ENCODE results near the gene BCL2L12.
A peak's percentile ranks its signal among the peaks of the same experiment; 100 is the strongest.

BCL2L12 gene

GRCh38 chr19:49642492-49643035, 23.2 kb upstream of the BCL2L12 start:
- in situ Hi-C loops (cut with HindIII; ENCODE audit: low sequenced_read_pairs), result loop anchor here (10.0 kb wide), 1 partner anchor 128 kb away; the partner anchor contains the start of gene FCGRT
- no peak for DNase-seq (ENCODE audit: low read depth)
- H3K4me3 ChIP-seq (ENCODE audit: low read depth, low read length), result peak overlapping the region; percentile 100
- no peak for TF ChIP-seq CTCF (IDR thresholded peaks at IDR 0.05; ENCODE audit: low read depth, low read length, missing control alignments)

DNA sequence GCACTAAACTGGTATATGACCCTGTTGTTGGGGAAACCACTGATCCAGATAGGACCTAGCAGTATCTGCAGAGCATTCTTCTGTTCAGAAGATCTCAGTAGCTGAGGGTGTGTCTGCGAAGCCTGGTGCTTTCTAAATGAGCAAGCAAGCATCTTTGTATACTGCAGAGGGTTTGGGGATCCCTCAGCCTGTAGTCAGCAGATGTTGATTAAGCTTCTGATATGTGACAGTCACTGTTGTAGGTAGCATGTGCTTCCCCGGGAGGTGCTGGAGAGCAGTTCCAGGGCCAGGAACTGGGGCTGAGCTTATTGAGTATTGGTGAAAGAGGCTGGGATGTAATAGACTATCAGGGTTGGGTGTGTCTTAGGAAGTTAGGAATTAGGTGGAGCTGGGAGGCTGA, 22.3 kb upstream of the BCL2L12 start:
- TF ChIP-seq CTCF (IDR thresholded peaks at IDR 0.05; ENCODE audit: low read depth, low read length, missing control alignments), result no peak
- H3K4me3 ChIP-seq (ENCODE audit: low read depth, low read length), result peak overlapping the region; percentile 100
- no peak for DNase-seq (ENCODE audit: low read depth)
- in situ Hi-C loops (cut with HindIII; ENCODE audit: low sequenced_read_pairs), result loop anchor here (10.0 kb wide), 1 partner anchor 129 kb away; the partner anchor contains the start of gene FCGRT

DNA sequence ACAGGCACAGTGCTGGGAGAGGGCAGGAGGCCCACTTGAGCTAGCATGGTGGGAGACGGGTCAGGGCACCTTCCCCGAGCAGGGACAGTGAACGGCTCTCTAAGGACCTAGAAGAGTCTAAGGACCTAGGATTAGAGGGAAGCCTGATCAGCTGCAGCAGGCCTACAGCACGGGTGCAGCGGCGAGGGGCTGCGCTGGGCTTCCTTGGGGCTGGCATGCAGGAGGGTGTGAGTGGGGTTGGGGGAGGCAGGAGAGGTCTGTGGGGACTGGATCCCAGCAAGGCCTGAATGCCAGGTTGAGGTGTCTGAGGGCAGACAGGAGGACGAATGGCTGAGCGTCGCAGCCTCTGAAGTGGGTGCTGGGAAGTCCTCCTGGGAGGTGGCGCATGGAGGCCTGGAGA, 20.1 kb upstream of the BCL2L12 start:
- DNase-seq (ENCODE audit: low read depth), result no peak
- H3K4me3 ChIP-seq (ENCODE audit: low read depth, low read length), result no peak overlapping the region
- no peak for TF ChIP-seq CTCF (IDR thresholded peaks at IDR 0.05; ENCODE audit: low read depth, low read length, missing control alignments)
- in situ Hi-C loops (cut with HindIII; ENCODE audit: low sequenced_read_pairs), result loop anchor here (10.0 kb wide), 1 partner anchor 131 kb away; the partner anchor contains the start of gene FCGRT

GRCh38 chr19:49645995-49646394, 19.7 kb upstream of the BCL2L12 start:
- no peak for TF ChIP-seq CTCF (IDR thresholded peaks at IDR 0.05; ENCODE audit: low read depth, low read length, missing control alignments)
- in situ Hi-C loops (cut with HindIII; ENCODE audit: low sequenced_read_pairs), result loop anchor here (10.0 kb wide), 1 partner anchor 131 kb away; the partner anchor contains the start of gene FCGRT
- no peak overlapping the region for H3K4me3 ChIP-seq (ENCODE audit: low read depth, low read length)
- no peak for DNase-seq (ENCODE audit: low read depth)

DNA sequence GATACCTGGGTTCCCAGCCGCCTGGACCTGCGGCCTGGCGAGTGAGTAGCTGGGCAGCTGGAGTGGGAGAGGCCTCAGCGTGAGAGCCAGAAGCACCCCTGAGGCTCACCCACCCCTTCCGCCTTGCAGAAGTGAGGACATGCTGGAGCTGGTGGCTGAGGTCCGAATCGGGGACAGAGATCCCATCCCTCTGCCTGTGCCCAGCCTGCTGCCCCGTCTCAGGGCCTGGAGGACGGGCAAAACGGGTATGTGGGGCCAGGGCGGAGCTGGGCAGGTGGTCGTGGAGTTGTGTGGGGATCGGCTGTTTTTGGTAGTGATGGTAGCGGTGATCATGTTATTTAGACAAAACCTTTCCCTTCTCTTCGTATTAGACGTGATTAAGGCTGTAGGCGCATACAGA, 19.1 kb upstream of the BCL2L12 start:
- no peak for TF ChIP-seq CTCF (IDR thresholded peaks at IDR 0.05; ENCODE audit: low read depth, low read length, missing control alignments)
- in situ Hi-C loops (cut with HindIII; ENCODE audit: low sequenced_read_pairs), result loop anchor here (10.0 kb wide), 1 partner anchor 132 kb away; the partner anchor contains the start of gene FCGRT
- no peak overlapping the region for H3K4me3 ChIP-seq (ENCODE audit: low read depth, low read length)
- no peak for DNase-seq (ENCODE audit: low read depth)

DNA sequence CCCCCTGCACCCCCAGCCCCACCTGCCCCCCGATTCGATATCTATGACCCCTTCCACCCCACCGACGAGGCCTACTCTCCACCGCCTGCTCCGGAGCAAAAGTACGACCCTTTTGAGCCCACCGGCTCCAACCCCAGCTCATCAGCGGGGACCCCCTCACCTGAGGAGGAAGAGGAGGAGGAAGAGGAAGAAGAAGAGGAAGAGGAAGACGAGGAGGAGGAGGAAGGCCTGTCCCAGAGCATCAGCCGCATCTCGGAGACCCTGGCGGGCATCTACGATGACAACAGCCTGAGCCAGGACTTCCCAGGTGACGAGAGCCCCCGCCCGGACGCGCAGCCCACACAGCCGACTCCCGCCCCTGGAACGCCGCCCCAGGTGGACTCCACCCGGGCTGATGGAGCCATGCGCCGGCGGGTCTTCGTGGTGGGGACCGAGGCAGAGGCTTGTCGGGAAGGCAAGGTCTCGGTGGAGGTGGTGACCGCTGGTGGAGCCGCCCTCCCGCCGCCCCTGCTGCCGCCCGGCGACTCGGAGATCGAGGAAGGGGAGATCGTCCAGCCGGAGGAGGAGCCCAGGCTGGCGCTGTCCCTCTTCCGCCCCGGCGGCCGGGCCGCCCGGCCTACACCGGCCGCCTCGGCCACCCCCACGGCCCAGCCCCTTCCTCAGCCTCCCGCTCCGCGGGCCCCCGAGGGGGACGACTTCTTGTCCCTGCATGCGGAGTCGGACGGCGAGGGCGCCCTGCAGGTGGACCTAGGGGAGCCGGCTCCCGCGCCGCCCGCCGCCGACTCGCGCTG, 14.5 kb upstream of the BCL2L12 start:
- in situ Hi-C loops (cut with HindIII; ENCODE audit: low sequenced_read_pairs), result no loop called here
- TF ChIP-seq CTCF (IDR thresholded peaks at IDR 0.05; ENCODE audit: low read depth, low read length, missing control alignments), result no peak
- DNase-seq (ENCODE audit: low read depth), result no peak
- no peak overlapping the region for H3K4me3 ChIP-seq (ENCODE audit: low read depth, low read length)

All from astrocyte of the cerebellum (primary cell).